ENCODE measurements around the gene PSMA4.

Gene PSMA4

DNA sequence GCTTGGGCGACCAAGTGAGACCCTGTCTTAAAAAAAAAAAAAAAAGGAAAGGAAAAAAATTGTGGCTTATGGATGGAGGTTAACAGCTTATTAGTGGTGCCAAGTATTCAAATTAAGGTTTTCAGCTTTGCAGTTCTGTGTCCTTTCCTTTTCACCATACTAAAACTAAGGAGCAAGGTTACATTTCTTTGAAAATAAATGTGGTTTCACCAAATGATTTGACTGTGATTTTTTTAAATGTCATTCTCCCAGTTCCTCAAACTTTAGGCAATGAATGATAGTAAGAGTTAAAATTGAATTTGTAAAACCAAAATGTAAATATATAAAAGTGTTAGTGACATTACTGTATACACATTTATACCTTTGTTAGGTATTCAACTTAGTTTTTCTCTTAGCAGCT, 34.7 kb downstream of the PSMA4 start:
- no peak for DNase-seq (ENCODE audit: low read depth)
- H3K4me3 ChIP-seq (ENCODE audit: low read length) = no peak overlapping the region
- TF ChIP-seq, protein P1, sequence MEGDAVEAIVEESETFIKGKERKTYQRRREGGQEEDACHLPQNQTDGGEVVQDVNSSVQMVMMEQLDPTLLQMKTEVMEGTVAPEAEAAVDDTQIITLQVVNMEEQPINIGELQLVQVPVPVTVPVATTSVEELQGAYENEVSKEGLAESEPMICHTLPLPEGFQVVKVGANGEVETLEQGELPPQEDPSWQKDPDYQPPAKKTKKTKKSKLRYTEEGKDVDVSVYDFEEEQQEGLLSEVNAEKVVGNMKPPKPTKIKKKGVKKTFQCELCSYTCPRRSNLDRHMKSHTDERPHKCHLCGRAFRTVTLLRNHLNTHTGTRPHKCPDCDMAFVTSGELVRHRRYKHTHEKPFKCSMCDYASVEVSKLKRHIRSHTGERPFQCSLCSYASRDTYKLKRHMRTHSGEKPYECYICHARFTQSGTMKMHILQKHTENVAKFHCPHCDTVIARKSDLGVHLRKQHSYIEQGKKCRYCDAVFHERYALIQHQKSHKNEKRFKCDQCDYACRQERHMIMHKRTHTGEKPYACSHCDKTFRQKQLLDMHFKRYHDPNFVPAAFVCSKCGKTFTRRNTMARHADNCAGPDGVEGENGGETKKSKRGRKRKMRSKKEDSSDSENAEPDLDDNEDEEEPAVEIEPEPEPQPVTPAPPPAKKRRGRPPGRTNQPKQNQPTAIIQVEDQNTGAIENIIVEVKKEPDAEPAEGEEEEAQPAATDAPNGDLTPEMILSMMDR (conservative IDR thresholded peaks at IDR 0.05; ENCODE audit: low read length) = no peak

DNA sequence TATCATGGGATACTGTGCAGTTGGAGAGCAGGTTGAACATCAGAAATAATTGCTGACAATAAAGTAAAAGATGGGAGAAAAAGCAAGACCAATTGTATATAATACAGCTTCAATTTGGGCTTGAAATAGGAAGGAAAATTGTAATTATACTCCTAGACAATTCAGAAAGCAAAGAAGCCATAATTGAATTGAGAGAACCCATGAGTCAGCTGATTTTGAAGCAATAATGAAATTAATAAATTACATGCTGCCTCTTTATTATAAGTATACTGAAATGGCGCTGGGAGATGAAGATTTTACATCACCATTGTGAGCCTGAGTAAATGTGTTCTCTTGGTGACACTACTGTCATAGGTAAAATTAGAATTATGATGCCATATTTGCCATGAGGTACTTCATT, 57.3 kb downstream of the PSMA4 start:
- TF ChIP-seq, protein P1 (conservative IDR thresholded peaks at IDR 0.05; ENCODE audit: low read length) = no peak
- H3K4me3 ChIP-seq (ENCODE audit: low read length) = no peak overlapping the region
- no peak for DNase-seq (ENCODE audit: low read depth)

DNA sequence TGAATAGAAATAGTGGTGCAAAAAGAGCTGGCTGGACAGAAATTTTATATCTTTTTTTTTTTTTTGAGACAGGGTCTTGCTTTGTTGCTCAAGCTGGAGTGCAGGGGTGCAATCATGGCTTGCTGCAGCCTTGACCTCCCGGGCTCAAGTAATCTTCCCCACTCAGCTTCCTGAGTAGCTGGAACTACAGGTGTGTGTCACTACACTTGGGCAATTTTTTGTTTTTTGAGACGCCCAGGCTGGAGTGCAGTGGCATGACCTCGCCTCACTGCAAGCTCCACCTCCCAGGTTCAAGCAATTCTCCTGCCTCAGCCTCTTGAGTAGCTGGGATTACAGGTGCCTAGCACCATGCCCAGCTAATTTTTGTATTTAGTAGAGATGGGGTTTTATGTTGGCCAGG, 58.1 kb downstream of the PSMA4 start:
- no peak for DNase-seq (ENCODE audit: low read depth)
- H3K4me3 ChIP-seq (ENCODE audit: low read length) = no peak overlapping the region
- TF ChIP-seq, protein P1 (conservative IDR thresholded peaks at IDR 0.05; ENCODE audit: low read length) = no peak

DNA sequence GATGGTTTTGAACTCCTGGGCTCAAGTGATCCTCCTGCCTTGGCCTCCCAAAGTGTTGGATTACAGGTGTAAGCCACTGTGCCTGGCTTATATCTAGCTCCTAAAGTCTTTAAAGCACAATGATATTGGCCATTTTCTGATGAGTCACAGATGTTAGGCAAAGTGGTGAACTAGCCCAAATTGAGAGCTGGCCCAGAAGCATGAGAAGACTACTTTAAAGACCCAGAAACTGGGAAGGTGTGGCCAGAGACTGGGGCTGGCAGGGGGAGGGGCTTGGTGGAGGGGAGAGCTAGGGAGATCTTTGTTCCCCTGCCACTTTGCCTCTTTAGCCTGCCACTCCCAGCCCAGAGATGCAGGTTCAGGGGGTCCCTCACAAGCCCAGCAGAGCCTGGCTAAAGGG, 58.9 kb downstream of the PSMA4 start:
- TF ChIP-seq, protein P1 (conservative IDR thresholded peaks at IDR 0.05; ENCODE audit: low read length) = no peak
- H3K4me3 ChIP-seq (ENCODE audit: low read length) = no peak overlapping the region
- DNase-seq (ENCODE audit: low read depth) = no peak
